A549 (cell line): Measurements from ENCODE around the gene DLGAP1.

Experiments
- EP300 ChIP-seq, 2 experiments: fragments of >200 bp; sonication (Bioruptor Twin); formaldehyde crosslinking; IDR thresholded peaks; 2 replicates in 1 of 2; 3 replicates in 1 of 2; pipeline ENCODE4 v1.6.1; 2016 to 2017
- GATA3 ChIP-seq: IDR thresholded peaks from 2 replicates; pipeline ENCODE4 v1.6.1; 2012; ENCODE audit warnings: borderline replicate concordance
- POLR2A ChIP-seq: IDR thresholded peaks from 2 replicates; pipeline ENCODE4 v1.6.1; 2012; ENCODE audit warnings: mild to moderate bottlenecking, low read length
- RCOR1 ChIP-seq: fragments of 150-350 bp; IDR thresholded peaks from 2 replicates; pipeline ENCODE4 v1.6.1; 2014; ENCODE audit warnings: antibody characterized with exemption, low read length, low read depth
- TF ChIP-seq, protein P1 (sequence below): fragments of >200 bp; sonication (Bioruptor Twin); formaldehyde crosslinking; IDR thresholded peaks from 3 replicates; pipeline ENCODE4 v1.5.1; 2016
- TF ChIP-seq, protein P2 (sequence below): fragments of 450-650 bp; IDR thresholded peaks from 2 replicates; pipeline ENCODE4 v1.6.1; 2014; ENCODE audit warnings: antibody characterized with exemption

DNA sequence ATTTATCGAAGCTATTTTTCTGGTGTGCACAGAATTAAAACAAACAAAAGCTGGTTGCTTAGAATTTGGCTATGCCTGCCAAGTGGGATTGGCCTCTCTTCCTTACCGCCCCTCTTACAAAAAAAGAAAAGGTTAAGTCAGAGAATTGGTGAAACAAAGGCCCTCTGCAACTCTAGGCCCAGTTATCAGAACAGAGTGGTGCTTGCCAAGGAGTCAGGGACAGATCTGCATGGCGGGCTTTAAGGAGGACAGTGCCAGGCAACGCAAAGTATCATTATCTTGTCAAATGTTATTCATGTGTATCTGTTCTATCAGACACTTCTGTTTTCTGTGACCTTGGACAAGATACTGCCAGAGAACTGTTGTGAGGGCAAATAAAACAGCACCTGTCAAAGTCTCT, 926.9 kb downstream of the DLGAP1 start:
- TF ChIP-seq EP300 (IDR thresholded peaks at IDR 0.05) (no peak), GATA3 (no peak), RCOR1 (no peak), POLR2A (no peak)
- TF ChIP-seq, protein P1, sequence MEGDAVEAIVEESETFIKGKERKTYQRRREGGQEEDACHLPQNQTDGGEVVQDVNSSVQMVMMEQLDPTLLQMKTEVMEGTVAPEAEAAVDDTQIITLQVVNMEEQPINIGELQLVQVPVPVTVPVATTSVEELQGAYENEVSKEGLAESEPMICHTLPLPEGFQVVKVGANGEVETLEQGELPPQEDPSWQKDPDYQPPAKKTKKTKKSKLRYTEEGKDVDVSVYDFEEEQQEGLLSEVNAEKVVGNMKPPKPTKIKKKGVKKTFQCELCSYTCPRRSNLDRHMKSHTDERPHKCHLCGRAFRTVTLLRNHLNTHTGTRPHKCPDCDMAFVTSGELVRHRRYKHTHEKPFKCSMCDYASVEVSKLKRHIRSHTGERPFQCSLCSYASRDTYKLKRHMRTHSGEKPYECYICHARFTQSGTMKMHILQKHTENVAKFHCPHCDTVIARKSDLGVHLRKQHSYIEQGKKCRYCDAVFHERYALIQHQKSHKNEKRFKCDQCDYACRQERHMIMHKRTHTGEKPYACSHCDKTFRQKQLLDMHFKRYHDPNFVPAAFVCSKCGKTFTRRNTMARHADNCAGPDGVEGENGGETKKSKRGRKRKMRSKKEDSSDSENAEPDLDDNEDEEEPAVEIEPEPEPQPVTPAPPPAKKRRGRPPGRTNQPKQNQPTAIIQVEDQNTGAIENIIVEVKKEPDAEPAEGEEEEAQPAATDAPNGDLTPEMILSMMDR: no peak
- TF ChIP-seq, protein P2, sequence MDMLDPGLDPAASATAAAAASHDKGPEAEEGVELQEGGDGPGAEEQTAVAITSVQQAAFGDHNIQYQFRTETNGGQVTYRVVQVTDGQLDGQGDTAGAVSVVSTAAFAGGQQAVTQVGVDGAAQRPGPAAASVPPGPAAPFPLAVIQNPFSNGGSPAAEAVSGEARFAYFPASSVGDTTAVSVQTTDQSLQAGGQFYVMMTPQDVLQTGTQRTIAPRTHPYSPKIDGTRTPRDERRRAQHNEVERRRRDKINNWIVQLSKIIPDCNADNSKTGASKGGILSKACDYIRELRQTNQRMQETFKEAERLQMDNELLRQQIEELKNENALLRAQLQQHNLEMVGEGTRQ: no peak
